ENCODE measurements around the gene FFAR4. TPM values are rescaled to one million over a fixed set of nuclear protein-coding genes. Genes with fewer than 3 reads are reported as not detected.

Gene FFAR4
- total and polyA plus RNA-seq, 2 experiments from 2014 or later, result 0.06 TPM; not detected in 1

DNA sequence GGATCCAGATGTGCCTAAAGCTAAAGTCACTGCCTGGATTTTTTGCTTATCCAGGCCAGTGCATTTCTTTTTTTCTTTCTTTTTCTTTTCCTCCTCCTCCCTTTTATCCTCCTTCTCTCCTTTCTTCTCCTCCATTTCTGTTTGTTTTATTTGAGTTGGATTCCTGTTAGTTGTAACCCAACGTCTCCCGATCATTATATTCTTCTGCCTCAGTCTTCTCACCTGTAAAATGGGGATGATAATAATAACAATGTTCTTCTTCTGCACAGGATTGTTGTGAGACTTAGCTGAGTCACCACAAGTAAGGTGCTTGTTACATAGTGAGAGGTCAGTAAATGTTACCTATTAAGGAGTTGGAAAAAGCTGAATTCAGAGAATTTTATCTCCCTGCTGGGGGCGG, 13.7 kb upstream of the FFAR4 start (continued):
- TF ChIP-seq, protein P1, sequence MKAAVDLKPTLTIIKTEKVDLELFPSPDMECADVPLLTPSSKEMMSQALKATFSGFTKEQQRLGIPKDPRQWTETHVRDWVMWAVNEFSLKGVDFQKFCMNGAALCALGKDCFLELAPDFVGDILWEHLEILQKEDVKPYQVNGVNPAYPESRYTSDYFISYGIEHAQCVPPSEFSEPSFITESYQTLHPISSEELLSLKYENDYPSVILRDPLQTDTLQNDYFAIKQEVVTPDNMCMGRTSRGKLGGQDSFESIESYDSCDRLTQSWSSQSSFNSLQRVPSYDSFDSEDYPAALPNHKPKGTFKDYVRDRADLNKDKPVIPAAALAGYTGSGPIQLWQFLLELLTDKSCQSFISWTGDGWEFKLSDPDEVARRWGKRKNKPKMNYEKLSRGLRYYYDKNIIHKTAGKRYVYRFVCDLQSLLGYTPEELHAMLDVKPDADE (IDR thresholded peaks at IDR 0.05), result no peak
- TF ChIP-seq POLR2AphosphoS5 (IDR thresholded peaks at IDR 0.05; ENCODE audit: low read depth) (no peak), STAT1 (IDR thresholded peaks at IDR 0.05; ENCODE audit: unreplicated experiment) (no peak)

DNA sequence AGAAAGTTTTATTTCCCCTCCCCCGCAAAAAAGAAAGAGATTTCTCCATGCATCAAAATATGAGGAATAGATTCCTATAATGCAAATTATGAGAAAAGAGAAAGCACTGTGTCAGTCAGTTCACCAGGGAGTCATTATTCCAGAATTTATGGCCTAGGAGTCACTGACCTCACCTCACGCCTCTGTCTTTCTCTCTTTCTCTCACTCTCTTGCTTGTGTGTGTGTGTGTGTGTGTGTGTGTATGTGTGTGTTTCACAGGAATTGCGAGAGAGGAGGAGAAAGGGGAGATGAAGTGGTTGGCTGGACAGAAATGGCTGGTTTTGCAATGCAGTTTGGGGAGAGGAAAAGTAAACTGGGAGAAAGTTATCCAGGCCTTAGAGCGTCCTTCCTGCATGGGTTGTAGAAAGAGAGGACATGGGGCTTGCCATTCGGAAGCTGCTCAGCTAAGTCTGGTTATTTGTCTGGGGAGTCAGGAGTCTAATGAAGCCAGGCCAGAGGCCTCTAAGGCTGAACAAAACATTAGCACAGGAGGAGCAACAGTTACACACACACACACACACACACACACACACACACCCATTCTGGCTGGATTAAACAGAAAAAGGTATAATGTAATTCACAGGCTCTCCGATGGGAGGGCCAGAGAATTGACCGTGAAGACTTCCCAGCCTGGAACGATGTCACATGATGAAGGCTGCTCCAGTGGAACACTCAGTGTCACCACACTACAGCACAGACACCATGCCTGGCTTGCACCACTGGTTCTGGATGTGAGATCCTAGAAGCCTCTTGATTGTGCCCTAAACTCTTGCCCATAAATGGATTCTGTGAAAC, 12.8 kb upstream of the FFAR4 start:
- no peaks in the 10 kb centered on the region for H3K36me3 Mint-ChIP-seq (ENCODE audit: low read depth)
- H3K27ac Mint-ChIP-seq, result peak overlapping the region; percentile 4; the same call in 1 of the 2 replicates
- no peaks in the 10 kb centered on the region for H3K36me3 ChIP-seq (ENCODE audit: insufficient read depth)
- no peak overlapping the region for H3K27ac ChIP-seq (ENCODE audit: low read depth)
- no peak overlapping the region for H2AFZ ChIP-seq
- no peaks in the 10 kb centered on the region for H3K9me2 ChIP-seq (ENCODE audit: insufficient read depth)
- H3K4me1 Mint-ChIP-seq, result peaks cover 9% of the 10 kb centered on the region
- no peaks in the 10 kb centered on the region for H3K79me2 ChIP-seq (replicated peaks; ENCODE audit: insufficient read depth)
- H3K27me3 Mint-ChIP-seq (ENCODE audit: insufficient read depth, low read depth, poor library complexity), result peaks cover 6% of the 10 kb centered on the region
- no peak for ATAC-seq
- H3K4me1 ChIP-seq (ENCODE audit: insufficient read depth), result peaks cover 8% of the 10 kb centered on the region; the same call in 1 of the 2 replicates
- no peaks in the 10 kb centered on the region for H3K27me3 ChIP-seq (ENCODE audit: insufficient read depth)
- TF ChIP-seq, protein P2, sequence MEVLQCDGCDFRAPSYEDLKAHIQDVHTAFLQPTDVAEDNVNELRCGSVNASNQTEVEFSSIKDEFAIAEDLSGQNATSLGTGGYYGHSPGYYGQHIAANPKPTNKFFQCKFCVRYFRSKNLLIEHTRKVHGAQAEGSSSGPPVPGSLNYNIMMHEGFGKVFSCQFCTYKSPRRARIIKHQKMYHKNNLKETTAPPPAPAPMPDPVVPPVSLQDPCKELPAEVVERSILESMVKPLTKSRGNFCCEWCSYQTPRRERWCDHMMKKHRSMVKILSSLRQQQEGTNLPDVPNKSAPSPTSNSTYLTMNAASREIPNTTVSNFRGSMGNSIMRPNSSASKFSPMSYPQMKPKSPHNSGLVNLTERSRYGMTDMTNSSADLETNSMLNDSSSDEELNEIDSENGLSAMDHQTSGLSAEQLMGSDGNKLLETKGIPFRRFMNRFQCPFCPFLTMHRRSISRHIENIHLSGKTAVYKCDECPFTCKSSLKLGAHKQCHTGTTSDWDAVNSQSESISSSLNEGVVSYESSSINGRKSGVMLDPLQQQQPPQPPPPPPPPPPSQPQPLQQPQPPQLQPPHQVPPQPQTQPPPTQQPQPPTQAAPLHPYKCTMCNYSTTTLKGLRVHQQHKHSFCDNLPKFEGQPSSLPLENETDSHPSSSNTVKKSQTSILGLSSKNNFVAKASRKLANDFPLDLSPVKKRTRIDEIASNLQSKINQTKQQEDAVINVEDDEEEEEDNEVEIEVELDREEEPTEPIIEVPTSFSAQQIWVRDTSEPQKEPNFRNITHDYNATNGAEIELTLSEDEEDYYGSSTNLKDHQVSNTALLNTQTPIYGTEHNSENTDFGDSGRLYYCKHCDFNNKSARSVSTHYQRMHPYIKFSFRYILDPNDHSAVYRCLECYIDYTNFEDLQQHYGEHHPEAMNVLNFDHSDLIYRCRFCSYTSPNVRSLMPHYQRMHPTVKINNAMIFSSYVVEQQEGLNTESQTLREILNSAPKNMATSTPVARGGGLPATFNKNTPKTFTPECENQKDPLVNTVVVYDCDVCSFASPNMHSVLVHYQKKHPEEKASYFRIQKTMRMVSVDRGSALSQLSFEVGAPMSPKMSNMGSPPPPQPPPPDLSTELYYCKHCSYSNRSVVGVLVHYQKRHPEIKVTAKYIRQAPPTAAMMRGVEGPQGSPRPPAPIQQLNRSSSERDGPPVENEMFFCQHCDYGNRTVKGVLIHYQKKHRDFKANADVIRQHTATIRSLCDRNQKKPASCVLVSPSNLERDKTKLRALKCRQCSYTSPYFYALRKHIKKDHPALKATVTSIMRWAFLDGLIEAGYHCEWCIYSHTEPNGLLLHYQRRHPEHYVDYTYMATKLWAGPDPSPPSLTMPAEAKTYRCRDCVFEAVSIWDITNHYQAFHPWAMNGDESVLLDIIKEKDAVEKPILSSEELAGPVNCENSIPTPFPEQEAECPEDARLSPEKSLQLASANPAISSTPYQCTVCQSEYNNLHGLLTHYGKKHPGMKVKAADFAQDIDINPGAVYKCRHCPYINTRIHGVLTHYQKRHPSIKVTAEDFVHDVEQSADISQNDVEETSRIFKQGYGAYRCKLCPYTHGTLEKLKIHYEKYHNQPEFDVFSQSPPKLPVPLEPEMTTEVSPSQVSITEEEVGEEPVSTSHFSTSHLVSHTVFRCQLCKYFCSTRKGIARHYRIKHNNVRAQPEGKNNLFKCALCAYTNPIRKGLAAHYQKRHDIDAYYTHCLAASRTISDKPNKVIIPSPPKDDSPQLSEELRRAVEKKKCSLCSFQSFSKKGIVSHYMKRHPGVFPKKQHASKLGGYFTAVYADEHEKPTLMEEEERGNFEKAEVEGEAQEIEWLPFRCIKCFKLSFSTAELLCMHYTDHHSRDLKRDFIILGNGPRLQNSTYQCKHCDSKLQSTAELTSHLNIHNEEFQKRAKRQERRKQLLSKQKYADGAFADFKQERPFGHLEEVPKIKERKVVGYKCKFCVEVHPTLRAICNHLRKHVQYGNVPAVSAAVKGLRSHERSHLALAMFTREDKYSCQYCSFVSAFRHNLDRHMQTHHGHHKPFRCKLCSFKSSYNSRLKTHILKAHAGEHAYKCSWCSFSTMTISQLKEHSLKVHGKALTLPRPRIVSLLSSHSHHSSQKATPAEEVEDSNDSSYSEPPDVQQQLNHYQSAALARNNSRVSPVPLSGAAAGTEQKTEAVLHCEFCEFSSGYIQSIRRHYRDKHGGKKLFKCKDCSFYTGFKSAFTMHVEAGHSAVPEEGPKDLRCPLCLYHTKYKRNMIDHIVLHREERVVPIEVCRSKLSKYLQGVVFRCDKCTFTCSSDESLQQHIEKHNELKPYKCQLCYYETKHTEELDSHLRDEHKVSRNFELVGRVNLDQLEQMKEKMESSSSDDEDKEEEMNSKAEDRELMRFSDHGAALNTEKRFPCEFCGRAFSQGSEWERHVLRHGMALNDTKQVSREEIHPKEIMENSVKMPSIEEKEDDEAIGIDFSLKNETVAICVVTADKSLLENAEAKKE (CRISPR knock-in tag; IDR thresholded peaks at IDR 0.05), result no peak
- TF ChIP-seq EZH2 (IDR thresholded peaks at IDR 0.05; ENCODE audit: low read depth, unreplicated experiment) (no peak), STAT1 (IDR thresholded peaks at IDR 0.05; ENCODE audit: unreplicated experiment) (no peak), NANOG (IDR thresholded peaks at IDR 0.05; ENCODE audit: borderline replicate concordance) (no peak)
- TF ChIP-seq, protein P3, sequence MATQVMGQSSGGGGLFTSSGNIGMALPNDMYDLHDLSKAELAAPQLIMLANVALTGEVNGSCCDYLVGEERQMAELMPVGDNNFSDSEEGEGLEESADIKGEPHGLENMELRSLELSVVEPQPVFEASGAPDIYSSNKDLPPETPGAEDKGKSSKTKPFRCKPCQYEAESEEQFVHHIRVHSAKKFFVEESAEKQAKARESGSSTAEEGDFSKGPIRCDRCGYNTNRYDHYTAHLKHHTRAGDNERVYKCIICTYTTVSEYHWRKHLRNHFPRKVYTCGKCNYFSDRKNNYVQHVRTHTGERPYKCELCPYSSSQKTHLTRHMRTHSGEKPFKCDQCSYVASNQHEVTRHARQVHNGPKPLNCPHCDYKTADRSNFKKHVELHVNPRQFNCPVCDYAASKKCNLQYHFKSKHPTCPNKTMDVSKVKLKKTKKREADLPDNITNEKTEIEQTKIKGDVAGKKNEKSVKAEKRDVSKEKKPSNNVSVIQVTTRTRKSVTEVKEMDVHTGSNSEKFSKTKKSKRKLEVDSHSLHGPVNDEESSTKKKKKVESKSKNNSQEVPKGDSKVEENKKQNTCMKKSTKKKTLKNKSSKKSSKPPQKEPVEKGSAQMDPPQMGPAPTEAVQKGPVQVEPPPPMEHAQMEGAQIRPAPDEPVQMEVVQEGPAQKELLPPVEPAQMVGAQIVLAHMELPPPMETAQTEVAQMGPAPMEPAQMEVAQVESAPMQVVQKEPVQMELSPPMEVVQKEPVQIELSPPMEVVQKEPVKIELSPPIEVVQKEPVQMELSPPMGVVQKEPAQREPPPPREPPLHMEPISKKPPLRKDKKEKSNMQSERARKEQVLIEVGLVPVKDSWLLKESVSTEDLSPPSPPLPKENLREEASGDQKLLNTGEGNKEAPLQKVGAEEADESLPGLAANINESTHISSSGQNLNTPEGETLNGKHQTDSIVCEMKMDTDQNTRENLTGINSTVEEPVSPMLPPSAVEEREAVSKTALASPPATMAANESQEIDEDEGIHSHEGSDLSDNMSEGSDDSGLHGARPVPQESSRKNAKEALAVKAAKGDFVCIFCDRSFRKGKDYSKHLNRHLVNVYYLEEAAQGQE (IDR thresholded peaks at IDR 0.05; ENCODE audit: unreplicated experiment), result no peak
- no peak overlapping the region for H3K4me3 Mint-ChIP-seq
- DNase-seq (ENCODE audit: low spot score), result no peak
- H3K4me2 ChIP-seq, result no peak overlapping the region
- no peaks in the 10 kb centered on the region for H3K9me3 Mint-ChIP-seq
- no peaks in the 10 kb centered on the region for H4K20me1 ChIP-seq (replicated peaks; ENCODE audit: insufficient read depth)
- H3K4me3 ChIP-seq, result no peak overlapping the region
- H3F3A ChIP-seq (replicated peaks; ENCODE audit: low read depth), result no peaks in the 10 kb centered on the region
